T-helper 1 cell treated with Interleukin-12 subunit alpha and Interleukin-12 subunit beta and Interleukin-4 antibody, amounts not matched to agents 30 μg/mL and 1 μg/mL, for 36 hours (primary cell): ENCODE measurements around the gene DCAF6.

Experiments
- H3K27ac Mint-ChIP-seq: one replicate; pipeline ENCODE4 v1.8.0; 2021; ENCODE audit warnings: mild to moderate bottlenecking, mixed read lengths
- H3K27me3 Mint-ChIP-seq: one replicate; pipeline ENCODE4 v1.8.0; 2021; ENCODE audit warnings: low read depth, mixed read lengths
- H3K36me3 Mint-ChIP-seq: one replicate; pipeline ENCODE4 v1.8.0; 2021; ENCODE audit warnings: low read depth, mixed read lengths
- H3K4me1 Mint-ChIP-seq: one replicate; pipeline ENCODE4 v1.8.0; 2021; ENCODE audit warnings: low read depth, mixed read lengths
- H3K4me3 Mint-ChIP-seq: one replicate; pipeline ENCODE4 v1.8.0; 2021; ENCODE audit warnings: mild to moderate bottlenecking, moderate library complexity, mixed read lengths
- H3K9me3 Mint-ChIP-seq: one replicate; pipeline ENCODE4 v1.8.0; 2021; ENCODE audit warnings: mixed read lengths

DCAF6 gene

GRCh38 chr1:168121401-168122011 lies 185.0 kb downstream of the DCAF6 start:
- H3K27ac Mint-ChIP-seq: no peak overlapping the region
- H3K36me3 Mint-ChIP-seq: no peaks in the 10 kb centered on the region
- no peak overlapping the region for H3K4me3 Mint-ChIP-seq
- peaks cover 40% of the 10 kb centered on the region for H3K27me3 Mint-ChIP-seq
- H3K4me1 Mint-ChIP-seq: no peaks in the 10 kb centered on the region
- no peaks in the 10 kb centered on the region for H3K9me3 Mint-ChIP-seq

GRCh38 chr1:168125051-168125450 lies 188.6 kb downstream of the DCAF6 start:
- H3K4me1 Mint-ChIP-seq: no peaks in the 10 kb centered on the region
- H3K27me3 Mint-ChIP-seq: peaks cover 47% of the 10 kb centered on the region
- no peak overlapping the region for H3K4me3 Mint-ChIP-seq
- H3K9me3 Mint-ChIP-seq: peaks cover 3% of the 10 kb centered on the region
- H3K27ac Mint-ChIP-seq: no peak overlapping the region
- no peaks in the 10 kb centered on the region for H3K36me3 Mint-ChIP-seq
